Suprapubic skin (tissue), 4 donors: ENCODE results near the gene MCF2L2.

Source experiments
- EP300 ChIP-seq: sonication (generic); formaldehyde crosslinking; IDR thresholded peaks from one replicate; pipeline ENCODE4 v1.6.1; 2017; ENCODE audit warnings: antibody characterized with exemption
- POLR2A ChIP-seq, 2 donors: fragments of 450-650 bp; IDR thresholded peaks; one replicate each; pipeline ENCODE4 v1.6.1; 2017; ENCODE audit warnings: antibody characterized with exemption in 2 of 2, mild to moderate bottlenecking in 2 of 2, moderate library complexity in 2 of 2
- POLR2AphosphoS5 ChIP-seq, 3 donors: sonication (generic); formaldehyde crosslinking; IDR thresholded peaks; one replicate each; pipeline ENCODE4 v1.6.1; 2017; ENCODE audit warnings: antibody characterized with exemption in 3 of 3
- TF ChIP-seq, protein P1 (sequence below), 2 donors: fragments of 200-600 bp in 1 of 2; fragments of 450-650 bp in 1 of 2; sonication (generic) in 1 of 2; IDR thresholded peaks; one replicate each; pipeline ENCODE4 v1.5.1; 2016 to 2019; ENCODE audit warnings: antibody characterized with exemption in 2 of 2, mild to moderate bottlenecking in 1 of 2, moderate library complexity in 1 of 2

DNA sequence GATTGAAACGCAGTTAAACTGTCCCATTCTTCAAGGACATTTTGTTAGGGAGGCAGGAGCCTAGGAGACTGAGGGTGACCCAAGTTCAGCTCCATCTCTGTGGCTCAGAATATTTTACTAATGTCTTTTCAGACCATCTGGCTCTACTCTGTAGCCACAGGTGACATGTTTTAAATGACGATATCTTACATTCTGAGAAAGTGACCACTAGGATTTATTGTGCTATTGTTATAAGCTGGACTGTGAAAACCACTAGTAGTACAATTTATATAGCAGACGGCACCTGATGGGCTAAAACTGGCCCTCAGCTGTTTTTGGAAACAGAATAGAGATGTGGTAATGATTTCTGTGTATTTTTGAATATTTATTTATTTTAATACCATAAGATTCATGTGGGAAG, 55.5 kb downstream of the MCF2L2 start:
- TF ChIP-seq, protein P1, sequence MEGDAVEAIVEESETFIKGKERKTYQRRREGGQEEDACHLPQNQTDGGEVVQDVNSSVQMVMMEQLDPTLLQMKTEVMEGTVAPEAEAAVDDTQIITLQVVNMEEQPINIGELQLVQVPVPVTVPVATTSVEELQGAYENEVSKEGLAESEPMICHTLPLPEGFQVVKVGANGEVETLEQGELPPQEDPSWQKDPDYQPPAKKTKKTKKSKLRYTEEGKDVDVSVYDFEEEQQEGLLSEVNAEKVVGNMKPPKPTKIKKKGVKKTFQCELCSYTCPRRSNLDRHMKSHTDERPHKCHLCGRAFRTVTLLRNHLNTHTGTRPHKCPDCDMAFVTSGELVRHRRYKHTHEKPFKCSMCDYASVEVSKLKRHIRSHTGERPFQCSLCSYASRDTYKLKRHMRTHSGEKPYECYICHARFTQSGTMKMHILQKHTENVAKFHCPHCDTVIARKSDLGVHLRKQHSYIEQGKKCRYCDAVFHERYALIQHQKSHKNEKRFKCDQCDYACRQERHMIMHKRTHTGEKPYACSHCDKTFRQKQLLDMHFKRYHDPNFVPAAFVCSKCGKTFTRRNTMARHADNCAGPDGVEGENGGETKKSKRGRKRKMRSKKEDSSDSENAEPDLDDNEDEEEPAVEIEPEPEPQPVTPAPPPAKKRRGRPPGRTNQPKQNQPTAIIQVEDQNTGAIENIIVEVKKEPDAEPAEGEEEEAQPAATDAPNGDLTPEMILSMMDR (IDR thresholded peaks at IDR 0.05): no peak
- no peak for TF ChIP-seq POLR2A (IDR thresholded peaks at IDR 0.05)
- TF ChIP-seq EP300: no peak
- TF ChIP-seq POLR2AphosphoS5 (IDR thresholded peaks at IDR 0.05): no peak
